ENCODE results near the gene ABCB8. TPM values are rescaled to one million over a fixed set of nuclear protein-coding genes. Genes with fewer than 3 reads are reported as not detected.

Gene ABCB8
- total RNA-seq, 2 donors from 2014 or later: 46.6 to 49.6 TPM

DNA sequence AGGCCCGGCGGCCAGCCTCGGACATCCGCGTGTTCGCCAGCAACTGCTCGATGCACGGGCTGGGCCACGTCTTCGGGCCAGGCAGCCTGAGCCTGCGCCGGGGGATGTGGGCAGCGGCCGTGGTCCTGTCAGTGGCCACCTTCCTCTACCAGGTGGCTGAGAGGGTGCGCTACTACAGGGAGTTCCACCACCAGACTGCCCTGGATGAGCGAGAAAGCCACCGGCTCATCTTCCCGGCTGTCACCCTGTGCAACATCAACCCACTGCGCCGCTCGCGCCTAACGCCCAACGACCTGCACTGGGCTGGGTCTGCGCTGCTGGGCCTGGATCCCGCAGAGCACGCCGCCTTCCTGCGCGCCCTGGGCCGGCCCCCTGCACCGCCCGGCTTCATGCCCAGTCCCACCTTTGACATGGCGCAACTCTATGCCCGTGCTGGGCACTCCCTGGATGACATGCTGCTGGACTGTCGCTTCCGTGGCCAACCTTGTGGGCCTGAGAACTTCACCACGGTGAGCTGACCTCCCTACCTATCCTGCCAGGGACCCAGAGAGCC lies 20.7 kb downstream of the ABCB8 start:
- DNase-seq (no peak), ATAC-seq (replicated peaks in 1 of 2) (no peak)
- no peaks in the 10 kb centered on the region for H3K9me3 Mint-ChIP-seq
- no peak overlapping the region for H3K27ac Mint-ChIP-seq
- H3K36me3 Mint-ChIP-seq (ENCODE audit: insufficient read depth in 2 of 2): no peaks in the 10 kb centered on the region
- no peaks in the 10 kb centered on the region for H3K27me3 Mint-ChIP-seq (ENCODE audit: low read depth)
- H3K4me1 Mint-ChIP-seq (ENCODE audit: low read depth): peaks cover 4% of the 10 kb centered on the region
- no peak overlapping the region for H3K4me3 Mint-ChIP-seq

DNA sequence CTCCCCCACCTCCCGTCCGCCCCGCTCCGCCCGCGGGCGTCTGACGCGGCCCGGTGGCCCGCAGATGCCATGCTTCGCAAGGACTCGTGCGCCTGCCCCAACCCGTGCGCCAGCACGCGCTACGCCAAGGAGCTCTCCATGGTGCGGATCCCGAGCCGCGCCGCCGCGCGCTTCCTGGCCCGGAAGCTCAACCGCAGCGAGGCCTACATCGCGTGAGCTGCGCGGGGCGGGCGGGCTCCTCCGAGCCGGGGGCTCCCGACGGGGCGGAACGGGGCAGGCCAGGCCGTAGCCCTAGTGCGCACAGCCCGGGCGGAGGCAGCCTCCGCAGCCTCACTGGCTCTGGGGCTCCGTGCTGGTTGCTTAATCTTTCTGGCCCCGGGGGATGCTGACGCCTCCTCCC lies 22.9 kb downstream of the ABCB8 start:
- H3K36me3 Mint-ChIP-seq (ENCODE audit: insufficient read depth in 2 of 2): no peaks in the 10 kb centered on the region
- DNase-seq: peak; percentile 55 to 57
- ATAC-seq (replicated peaks in 1 of 2): peak; percentile 68 to 69
- H3K9me3 Mint-ChIP-seq: no peaks in the 10 kb centered on the region
- H3K4me1 Mint-ChIP-seq (ENCODE audit: low read depth): peaks cover 4% of the 10 kb centered on the region
- H3K4me3 Mint-ChIP-seq: no peak overlapping the region
- H3K27me3 Mint-ChIP-seq (ENCODE audit: low read depth): no peaks in the 10 kb centered on the region
- H3K27ac Mint-ChIP-seq: no peak overlapping the region

DNA sequence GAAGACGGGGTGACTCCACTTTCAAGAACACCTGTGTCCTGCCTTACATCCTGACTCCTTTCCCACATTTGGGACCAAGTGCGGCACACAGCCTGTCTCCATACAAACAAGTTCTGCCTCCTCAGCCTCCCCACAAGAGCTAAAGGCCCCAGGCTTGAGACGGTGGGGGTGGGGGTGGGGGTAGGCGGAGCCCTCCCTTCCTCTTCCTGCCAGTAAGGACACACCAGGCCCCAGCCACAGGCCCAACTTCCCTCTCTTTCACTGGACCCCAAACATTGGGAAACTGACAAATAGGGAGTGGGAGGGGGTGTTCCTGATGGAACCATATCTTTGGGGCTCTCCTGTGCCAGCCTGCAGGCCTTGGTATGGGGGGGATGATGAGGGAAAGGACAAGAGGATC lies 24.8 kb downstream of the ABCB8 start:
- Mint-ChIP-seq H3K36me3 (ENCODE audit: insufficient read depth in 2 of 2) (no peaks in the 10 kb centered on the region), H3K4me3 (no peak overlapping the region), H3K27me3 (ENCODE audit: low read depth) (no peaks in the 10 kb centered on the region), H3K9me3 (no peaks in the 10 kb centered on the region), H3K27ac (no peak overlapping the region), H3K4me1 (ENCODE audit: low read depth) (peaks cover 18% of the 10 kb centered on the region)
- ATAC-seq (replicated peaks in 1 of 2): no peak
- no peak for DNase-seq

DNA sequence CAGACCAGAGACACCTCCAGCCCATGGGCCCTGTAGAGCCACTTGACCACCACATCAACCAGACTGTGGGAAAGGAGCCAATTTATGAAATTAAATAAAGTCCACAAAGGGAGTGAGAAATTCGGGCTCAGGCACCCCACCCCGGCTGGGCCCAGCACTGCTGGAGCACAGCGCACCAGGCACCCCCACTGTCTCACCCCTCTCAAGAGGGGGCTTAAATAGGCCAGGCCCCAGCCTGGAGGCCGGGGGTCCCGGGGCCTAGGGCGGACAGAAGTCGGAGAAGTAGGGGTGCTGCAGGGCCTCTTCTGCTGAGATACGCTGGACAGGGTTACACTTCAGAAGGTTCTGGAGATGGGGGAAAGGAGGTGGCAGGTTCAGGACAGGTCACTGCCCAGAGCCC lies 25.5 kb downstream of the ABCB8 start:
- Mint-ChIP-seq H3K27me3 (ENCODE audit: low read depth) (no peaks in the 10 kb centered on the region), H3K4me1 (ENCODE audit: low read depth) (peaks cover 24% of the 10 kb centered on the region), H3K36me3 (ENCODE audit: insufficient read depth in 2 of 2) (peaks cover 0 to 1% of the 10 kb centered on the region in 2 donors), H3K9me3 (no peaks in the 10 kb centered on the region), H3K4me3 (no peak overlapping the region), H3K27ac (no peak overlapping the region)
- DNase-seq: no peak
- ATAC-seq (replicated peaks in 1 of 2): no peak

DNA sequence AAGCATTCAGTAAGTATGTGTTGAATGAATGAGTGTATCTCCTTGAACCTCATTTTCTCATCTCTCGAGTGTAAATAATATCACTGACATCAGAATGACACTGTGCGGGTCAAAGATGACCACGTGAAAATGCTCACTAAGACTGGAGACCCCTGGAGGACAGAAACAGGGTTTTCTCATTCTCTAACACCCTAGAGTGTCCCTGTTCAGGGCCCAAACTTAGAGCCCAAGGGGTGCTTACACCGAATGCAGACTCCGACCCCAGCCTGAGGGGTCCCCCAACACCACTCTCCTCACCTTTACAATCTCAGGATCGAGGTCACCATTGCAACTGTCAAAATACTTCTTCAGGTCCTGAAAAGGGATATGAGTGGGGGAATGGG lies 28.0 kb downstream of the ABCB8 start:
- ATAC-seq (replicated peaks in 1 of 2) (no peak), DNase-seq (no peak)
- H3K4me1 Mint-ChIP-seq (ENCODE audit: low read depth): peaks cover 38% of the 10 kb centered on the region
- H3K36me3 Mint-ChIP-seq (ENCODE audit: insufficient read depth in 2 of 2): peaks cover 0 to 2% of the 10 kb centered on the region in 2 donors
- no peak overlapping the region for H3K27ac Mint-ChIP-seq
- H3K27me3 Mint-ChIP-seq (ENCODE audit: low read depth): no peaks in the 10 kb centered on the region
- H3K9me3 Mint-ChIP-seq: no peaks in the 10 kb centered on the region
- H3K4me3 Mint-ChIP-seq: peak overlapping the region; percentile 98

DNA sequence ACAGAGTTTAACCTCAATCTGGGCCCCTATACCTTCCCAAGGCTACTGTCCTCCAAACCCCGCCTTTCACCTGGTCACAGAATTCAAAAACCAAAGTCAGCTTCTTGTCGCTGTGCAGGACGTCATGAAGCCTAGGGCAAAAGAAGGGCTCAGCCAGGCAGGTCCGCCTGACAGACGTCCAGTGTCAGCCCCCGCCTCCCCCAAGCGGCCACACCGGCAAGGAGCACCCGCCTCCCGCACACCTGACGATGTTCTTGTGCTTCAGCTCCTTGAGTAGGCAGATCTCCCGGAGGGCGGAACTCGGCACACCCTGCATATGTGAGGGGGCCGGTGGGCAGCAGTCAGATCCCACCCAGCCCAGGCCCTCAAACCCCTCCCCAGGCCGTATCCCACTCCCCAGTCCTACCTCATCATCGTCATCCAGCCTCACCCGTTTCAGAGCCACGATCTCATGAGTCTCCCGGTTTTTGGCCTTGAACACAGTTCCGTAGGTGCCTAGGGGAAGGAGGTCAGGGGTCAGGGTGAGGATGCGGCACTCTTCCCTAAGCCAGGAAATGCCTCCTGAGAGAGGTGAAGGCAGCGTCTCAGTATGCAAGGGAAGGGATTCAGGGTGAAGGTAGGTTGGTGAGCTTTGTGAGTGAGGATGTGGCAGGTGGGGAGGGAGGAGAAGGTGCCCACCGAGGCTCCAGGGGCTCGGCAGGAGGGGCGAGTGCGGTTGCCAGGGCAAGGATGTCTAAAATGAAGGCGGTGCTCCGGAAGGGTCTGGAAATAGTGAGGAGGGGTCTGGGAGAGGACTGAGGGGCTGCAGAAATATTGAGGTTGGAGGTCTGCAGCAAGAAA lies 28.6 kb downstream of the ABCB8 start:
- Mint-ChIP-seq H3K4me3 (peak overlapping the region; percentile 98), H3K4me1 (ENCODE audit: low read depth) (peaks cover 44% of the 10 kb centered on the region), H3K36me3 (ENCODE audit: insufficient read depth in 2 of 2) (peaks cover 0 to 2% of the 10 kb centered on the region in 2 donors), H3K27me3 (ENCODE audit: low read depth) (no peaks in the 10 kb centered on the region), H3K9me3 (no peaks in the 10 kb centered on the region), H3K27ac (no peak overlapping the region)
- no peak for ATAC-seq (replicated peaks in 1 of 2)
- DNase-seq: no peak

DNA sequence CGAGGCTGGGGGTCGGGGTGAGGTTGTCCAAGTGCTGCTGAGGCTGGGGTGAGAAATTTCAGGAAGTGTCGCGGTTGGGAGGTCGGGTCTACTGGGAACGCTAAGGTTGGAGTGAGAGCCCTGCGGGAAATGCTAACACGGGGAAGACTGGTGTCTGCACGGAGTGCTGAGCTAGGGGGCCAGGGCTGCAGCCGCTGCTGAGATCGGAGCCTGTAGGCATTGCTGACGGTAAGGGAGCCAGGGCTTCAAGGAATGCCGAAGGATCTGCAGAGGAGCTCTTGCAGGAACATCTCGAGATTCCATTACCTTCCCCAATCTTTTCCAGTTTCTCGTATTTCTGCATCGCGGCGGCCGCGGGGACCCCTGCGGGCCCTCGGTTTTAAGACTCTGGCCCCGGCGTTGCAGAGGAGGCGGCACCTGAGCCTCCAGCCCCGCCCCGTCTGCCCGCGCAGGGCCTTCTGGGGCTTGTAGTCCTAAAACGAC lies 29.3 kb downstream of the ABCB8 start, which contains the start of gene CDK5:
Gene CDK5 (minus strand): TSS at position 392 of the 483 bp plus-strand sequence. CDS start 49 bp downstream, at position 343.
- ATAC-seq (replicated peaks in 1 of 2): peak; percentile 2 to 4
- Mint-ChIP-seq H3K27me3 (ENCODE audit: low read depth) (no peaks in the 10 kb centered on the region), H3K9me3 (no peaks in the 10 kb centered on the region), H3K4me3 (peak within 1 kb of the TSS; percentile 98), H3K27ac (peak within 1 kb of the TSS; percentile 96), H3K36me3 (ENCODE audit: insufficient read depth in 2 of 2) (peaks cover 0 to 2% of the 10 kb centered on the region in 2 donors), H3K4me1 (ENCODE audit: low read depth) (peaks cover 43% of the 10 kb centered on the region)
- DNase-seq: no peak

DNA sequence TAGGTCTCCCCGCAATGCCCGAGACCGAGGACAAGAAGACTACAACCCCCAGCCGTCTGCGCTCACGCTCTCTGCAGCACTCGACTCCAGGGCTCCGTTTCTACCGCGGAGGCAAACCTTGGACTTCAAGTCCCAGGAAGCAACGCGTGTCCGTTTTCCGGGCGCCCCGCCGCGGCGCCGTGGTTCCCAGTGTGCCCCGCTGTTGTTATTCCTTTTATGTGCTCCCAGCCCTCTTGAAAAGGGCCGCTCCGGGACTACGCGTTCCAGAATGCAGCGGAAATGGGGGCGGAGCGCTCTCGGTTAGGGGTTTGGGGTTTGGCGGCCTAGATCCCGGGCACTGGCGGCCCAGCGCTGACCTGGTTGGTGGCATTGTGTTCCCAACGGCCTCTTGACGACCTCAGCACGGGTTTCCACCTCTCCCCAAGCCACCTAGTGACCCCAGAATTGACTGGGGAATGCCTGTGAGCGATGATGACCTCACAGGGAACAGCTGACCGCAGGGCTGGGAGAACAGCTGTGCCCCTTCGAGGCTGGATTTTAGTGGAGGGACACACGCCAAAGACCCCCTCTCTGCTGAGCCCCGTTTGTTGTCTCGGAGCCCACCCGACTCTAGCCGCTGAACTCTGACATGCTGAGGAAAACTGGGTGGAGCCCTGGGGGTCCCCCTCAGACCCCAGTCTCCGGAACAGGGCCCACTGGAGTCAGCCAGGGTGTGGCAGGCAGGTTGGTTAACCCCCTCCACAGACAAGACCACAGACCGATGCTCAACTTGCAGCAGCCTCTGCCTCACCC lies 29.9 kb downstream of the ABCB8 start:
- Mint-ChIP-seq H3K36me3 (ENCODE audit: insufficient read depth in 2 of 2) (peaks cover 0 to 2% of the 10 kb centered on the region in 2 donors), H3K27me3 (ENCODE audit: low read depth) (no peaks in the 10 kb centered on the region), H3K4me1 (ENCODE audit: low read depth) (peaks cover 41% of the 10 kb centered on the region), H3K9me3 (no peaks in the 10 kb centered on the region), H3K27ac (peak overlapping the region; percentile 96), H3K4me3 (peak overlapping the region; percentile 98)
- ATAC-seq (replicated peaks in 1 of 2) (peak; percentile 94 to 95), DNase-seq (peak; percentile 96 to 97)

DNA sequence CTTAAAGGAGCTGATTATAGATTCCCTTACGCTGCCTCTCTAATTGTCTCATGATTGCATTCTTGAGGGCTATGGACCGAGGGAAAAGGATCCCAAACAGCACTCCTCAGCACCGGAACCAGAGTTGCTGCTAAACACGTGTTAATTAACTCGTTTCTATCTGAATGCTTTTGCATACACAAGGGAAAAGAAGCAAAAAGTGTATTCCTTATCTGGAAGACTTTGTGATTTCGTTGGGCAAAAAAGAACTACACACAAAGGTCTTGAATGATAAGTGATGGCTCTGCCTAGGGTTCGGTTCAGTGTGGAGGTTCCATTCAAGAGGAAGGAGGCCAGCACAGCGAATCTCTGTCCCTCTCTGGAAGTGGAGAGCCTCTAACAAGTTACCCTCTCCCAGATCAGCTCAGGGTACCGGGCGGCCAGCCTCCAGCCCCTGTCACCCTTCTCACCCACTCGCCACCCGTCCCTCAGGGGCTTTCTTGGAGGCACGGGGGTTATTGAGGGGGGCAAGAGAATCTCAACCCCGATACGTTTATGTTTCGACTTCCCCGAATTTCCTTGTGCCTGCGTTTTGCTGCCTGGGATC lies 30.6 kb downstream of the ABCB8 start:
- Mint-ChIP-seq H3K4me3 (peak overlapping the region; percentile 98), H3K4me1 (ENCODE audit: low read depth) (peaks cover 41% of the 10 kb centered on the region), H3K36me3 (ENCODE audit: insufficient read depth in 2 of 2) (peaks cover 0 to 2% of the 10 kb centered on the region in 2 donors), H3K27ac (peak overlapping the region; percentile 96), H3K9me3 (no peaks in the 10 kb centered on the region), H3K27me3 (ENCODE audit: low read depth) (no peaks in the 10 kb centered on the region)
- DNase-seq: peak; percentile 25 to 30
- no peak for ATAC-seq (replicated peaks in 1 of 2)

DNA sequence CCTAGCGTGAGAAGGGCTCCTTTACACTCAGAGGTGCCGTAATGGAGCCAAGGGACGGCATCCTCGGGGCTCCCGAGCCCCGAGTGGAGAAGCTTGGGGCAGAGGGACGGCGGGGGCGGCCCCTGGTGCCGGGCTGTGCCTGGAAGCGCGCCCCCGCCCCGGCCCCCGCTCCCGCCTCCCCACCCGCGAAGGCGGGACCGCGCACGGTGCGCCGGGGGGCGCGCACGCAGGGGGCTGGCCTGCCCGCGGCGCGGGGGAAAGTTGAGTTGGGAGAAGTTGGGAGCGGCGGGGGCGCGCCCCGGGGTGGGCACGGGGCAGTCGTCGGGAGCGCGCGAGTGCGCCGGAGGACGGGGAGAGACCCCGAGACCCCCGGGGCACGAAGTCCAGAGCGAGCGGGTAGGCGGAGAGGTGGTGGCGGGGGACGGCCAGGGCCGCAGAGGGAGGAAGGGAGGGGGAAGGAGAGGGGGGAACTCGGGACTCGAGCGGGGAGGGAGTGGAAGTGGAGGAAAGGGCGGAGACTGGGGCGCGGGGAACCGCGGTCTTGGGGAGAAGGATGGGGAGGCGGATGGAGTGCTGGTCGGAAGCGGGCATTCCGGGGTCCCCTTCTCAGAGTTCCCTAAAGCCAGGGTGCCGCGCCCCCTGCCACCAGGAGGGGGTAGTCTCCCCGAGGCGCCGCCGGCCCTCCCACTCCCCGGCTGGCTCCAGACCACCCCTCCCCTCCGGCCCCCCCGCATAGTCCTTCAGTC lies 31.3 kb downstream of the ABCB8 start, which contains the start of gene SLC4A2:
Gene SLC4A2 (plus strand): TSS at position 223 of the 746 bp plus-strand sequence. CDS start 2,399 bp downstream, outside the sequence.
- ATAC-seq (replicated peaks in 1 of 2) (peak; percentile 26 to 46), DNase-seq (peak; percentile 69 to 84)
- H3K27me3 Mint-ChIP-seq (ENCODE audit: low read depth): no peaks in the 10 kb centered on the region
- H3K9me3 Mint-ChIP-seq: no peaks in the 10 kb centered on the region
- peaks cover 41% of the 10 kb centered on the region for H3K4me1 Mint-ChIP-seq (ENCODE audit: low read depth)
- H3K4me3 Mint-ChIP-seq: peak within 1 kb of the TSS; percentile 98
- peaks cover 0 to 2% of the 10 kb centered on the region in 2 donors for H3K36me3 Mint-ChIP-seq (ENCODE audit: insufficient read depth in 2 of 2)
- peak within 1 kb of the TSS; percentile 96 for H3K27ac Mint-ChIP-seq

DNA sequence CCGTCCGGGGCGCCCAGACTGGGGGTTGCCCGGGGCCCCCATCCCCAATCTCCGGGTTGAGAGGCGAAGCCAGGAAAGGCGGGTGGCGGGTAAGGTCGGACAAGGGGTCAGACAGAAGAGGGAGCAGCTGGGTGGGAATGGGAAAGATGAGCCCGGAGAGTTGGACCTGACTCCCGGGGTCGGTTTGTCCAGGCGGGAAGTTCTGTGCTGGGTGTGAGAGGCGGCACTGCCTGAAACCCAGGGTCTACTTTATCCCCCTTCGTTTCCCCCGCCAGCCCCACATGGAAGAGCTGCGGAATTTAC lies 31.8 kb downstream of the ABCB8 start:
- H3K27ac Mint-ChIP-seq: no peak overlapping the region

More for the DNA sequence above, 31.8 kb downstream of the ABCB8 start:
- ATAC-seq (replicated peaks in 1 of 2): no peak
- Mint-ChIP-seq H3K27me3 (ENCODE audit: low read depth) (no peaks in the 10 kb centered on the region), H3K9me3 (no peaks in the 10 kb centered on the region), H3K4me1 (ENCODE audit: low read depth) (peaks cover 41% of the 10 kb centered on the region), H3K4me3 (peak overlapping the region; percentile 98), H3K36me3 (ENCODE audit: insufficient read depth in 2 of 2) (peaks cover 0 to 2% of the 10 kb centered on the region in 2 donors)
- DNase-seq: no peak
